OCI-LY1 (cell line): ENCODE measurements around the gene SMIM10L1.

Experiments
- EZH2 ChIP-seq: fragments of 200-600 bp; sonication (generic), shearing (Covaris generic); IDR thresholded peaks from 2 replicates; pipeline ENCODE4 v1.8.0; 2017; ENCODE audit warnings: borderline replicate concordance, mixed run types, mild to moderate bottlenecking, antibody characterized with exemption, low read length, moderate library complexity, mixed read lengths
- TF ChIP-seq, protein P1 (sequence below): fragments of 200-600 bp; sonication (generic), shearing (Covaris generic); IDR thresholded peaks from 2 replicates; pipeline ENCODE4 v1.5.1; 2017; ENCODE audit warnings: mild to moderate bottlenecking, antibody characterized with exemption, low read length, moderate library complexity, mixed read lengths

DNA sequence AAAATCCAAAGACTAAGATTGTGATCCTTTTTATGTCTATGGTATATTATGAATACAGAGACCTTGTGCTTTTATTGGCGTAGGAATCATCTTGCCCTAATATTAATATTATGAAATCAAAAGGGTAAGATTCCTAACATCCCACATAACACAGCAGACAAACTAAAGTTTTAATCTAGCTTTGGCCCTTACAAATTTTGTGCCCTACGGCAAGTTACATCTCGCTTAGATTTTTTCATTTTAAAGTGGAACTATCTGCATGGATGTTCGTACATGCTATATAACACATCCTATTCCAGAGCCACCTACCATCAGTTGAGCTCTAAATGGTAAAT, 217 bp upstream of the SMIM10L1 start:
- no peak for TF ChIP-seq EZH2
- TF ChIP-seq, protein P1, sequence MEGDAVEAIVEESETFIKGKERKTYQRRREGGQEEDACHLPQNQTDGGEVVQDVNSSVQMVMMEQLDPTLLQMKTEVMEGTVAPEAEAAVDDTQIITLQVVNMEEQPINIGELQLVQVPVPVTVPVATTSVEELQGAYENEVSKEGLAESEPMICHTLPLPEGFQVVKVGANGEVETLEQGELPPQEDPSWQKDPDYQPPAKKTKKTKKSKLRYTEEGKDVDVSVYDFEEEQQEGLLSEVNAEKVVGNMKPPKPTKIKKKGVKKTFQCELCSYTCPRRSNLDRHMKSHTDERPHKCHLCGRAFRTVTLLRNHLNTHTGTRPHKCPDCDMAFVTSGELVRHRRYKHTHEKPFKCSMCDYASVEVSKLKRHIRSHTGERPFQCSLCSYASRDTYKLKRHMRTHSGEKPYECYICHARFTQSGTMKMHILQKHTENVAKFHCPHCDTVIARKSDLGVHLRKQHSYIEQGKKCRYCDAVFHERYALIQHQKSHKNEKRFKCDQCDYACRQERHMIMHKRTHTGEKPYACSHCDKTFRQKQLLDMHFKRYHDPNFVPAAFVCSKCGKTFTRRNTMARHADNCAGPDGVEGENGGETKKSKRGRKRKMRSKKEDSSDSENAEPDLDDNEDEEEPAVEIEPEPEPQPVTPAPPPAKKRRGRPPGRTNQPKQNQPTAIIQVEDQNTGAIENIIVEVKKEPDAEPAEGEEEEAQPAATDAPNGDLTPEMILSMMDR, result no peak
